GM12878 (cell line): ENCODE data around the gene SEC24D. TPM values are rescaled to one million over a fixed set of nuclear protein-coding genes. Genes with fewer than 3 reads are reported as not detected.
"Not testable (repeated sequence)": the region's sequence is repeated elsewhere in the genome, so short reads cannot be mapped to it uniquely, and the experiment has no call there.

Experiments used
- ATAC-seq: fragments of 200-7000 bp; cut with Tn5 transposase; 3 replicates; pipeline ENCODE4 v1.9.1; 2020; ENCODE audit warnings: mild to moderate bottlenecking, moderate library complexity
- BruUV-seq: library from RNA; stranded (reverse); fragments of 400-500 nt; replicated peaks from 2 replicates; lab custom pipeline; 2021; lab: Mats Ljungman, UMichigan
- CTCF ChIA-PET: fragments of 300-600 bp; sonication (Branson Sonifier 250); formaldehyde crosslinking; extraction: SDS; loops from one replicate; lab custom pipeline; 2021; ENCODE audit warnings: inconsistent platforms; lab: Yijun Ruan, JAX
- POLR2A ChIA-PET: fragments of 350-600 bp; formaldehyde crosslinking; extraction: SDS; loops from one replicate; lab custom pipeline; 2021; ENCODE audit warnings: inconsistent platforms; lab: Charles Lee
- RAD21 ChIA-PET: fragments of 300-600 bp; sonication (Branson Sonifier 250); formaldehyde crosslinking; loops from one replicate; lab custom pipeline; 2023; ENCODE audit warnings: antibody characterized with exemption; ENCODE audit not compliant: unreplicated experiment; lab: Charles Lee
- SMC1A ChIA-PET: fragments of 300-600 bp; sonication (Branson Sonifier 250); formaldehyde crosslinking; loops from one replicate; lab custom pipeline; 2023; ENCODE audit not compliant: unreplicated experiment, uncharacterized antibody; lab: Charles Lee
- DNase-seq: peaks from one replicate; pipeline ENCODE4 v3.0.0-alpha.2; 2011; ENCODE audit warnings: low read depth, low spot score
- FAIRE-seq: peaks from 3 replicates; lab custom pipeline; 2011; peaks lifted over from hg19 to GRCh38; lab: Jason Lieb, UNC
- H2AFZ ChIP-seq: 2 replicates; pipeline ENCODE4 v1.6.0; 2011; ENCODE audit warnings: low read depth, low read length, control low read depth; ENCODE audit not compliant: control insufficient read depth
- H3K27ac ChIP-seq: 2 replicates; pipeline ENCODE4 v1.5.1; 2011; ENCODE audit warnings: control low read depth; ENCODE audit not compliant: control insufficient read depth, insufficient read depth
- H3K27me3 ChIP-seq, 2 experiments: replicated peaks in 1 of 2; 2 replicates each; pipeline versions ENCODE4 v1.6.0 to v1.6.1; 2011; ENCODE audit warnings: low read length in 1 of 2; ENCODE audit not compliant: control insufficient read depth in 2 of 2, insufficient read depth in 2 of 2
- H3K36me3 ChIP-seq, 2 experiments: 2 replicates each; pipeline ENCODE4 v1.5.1; 2011; ENCODE audit warnings: low read length in 1 of 2; ENCODE audit not compliant: control insufficient read depth in 2 of 2, insufficient read depth in 2 of 2
- H3K4me1 ChIP-seq: 2 replicates; pipeline ENCODE4 v1.6.1; 2011; ENCODE audit warnings: mild to moderate bottlenecking, low read length, moderate library complexity, mixed read lengths; ENCODE audit not compliant: control insufficient read depth, insufficient read depth
- H3K4me2 ChIP-seq: 2 replicates; pipeline ENCODE4 v1.6.0; 2011; ENCODE audit warnings: control low read depth; ENCODE audit not compliant: control insufficient read depth, insufficient read depth
- H3K4me3 ChIP-seq: fragments of 200-600 bp; sonication (generic); 2 replicates; pipeline ENCODE4 v1.5.1; 2016
- H3K79me2 ChIP-seq: 2 replicates; pipeline ENCODE4 v1.6.0; 2011; ENCODE audit warnings: low read length; ENCODE audit not compliant: control insufficient read depth, insufficient read depth
- H3K9ac ChIP-seq: 2 replicates; pipeline ENCODE4 v1.8.0; 2011; ENCODE audit warnings: low read length, control low read depth, mixed read lengths; ENCODE audit not compliant: control insufficient read depth, insufficient read depth
- H3K9me3 ChIP-seq: replicated peaks from 3 replicates; pipeline ENCODE4 v1.5.1; 2011; ENCODE audit warnings: mild to moderate bottlenecking, low read length; ENCODE audit not compliant: control insufficient read depth, insufficient read depth
- H4K20me1 ChIP-seq: 2 replicates; pipeline ENCODE4 v1.6.0; 2011; ENCODE audit not compliant: control insufficient read depth, insufficient read depth
- ETV6 ChIP-seq, 2 experiments: fragments of 450-650 bp in 1 of 2; IDR thresholded peaks in 1 of 2; conservative IDR thresholded peaks in 1 of 2; 2 replicates each; pipeline ENCODE4 v1.6.1; 2014; ENCODE audit warnings: antibody characterized with exemption in 1 of 2, borderline replicate concordance in 1 of 2, low read depth in 1 of 2, mild to moderate bottlenecking in 1 of 2, moderate library complexity in 1 of 2
- KDM1A ChIP-seq: fragments of 200-600 bp; sonication (generic); IDR thresholded peaks from 2 replicates; pipeline ENCODE4 v1.6.1; 2016; ENCODE audit warnings: borderline replicate concordance
- MEF2B ChIP-seq: fragments of 450-650 bp; IDR thresholded peaks from 2 replicates; pipeline ENCODE4 v1.6.1; 2018; ENCODE audit warnings: mild to moderate bottlenecking, moderate library complexity; ENCODE audit not compliant: partially characterized antibody, poor library complexity, severe bottlenecking
- MYC ChIP-seq: IDR thresholded peaks from 2 replicates; pipeline ENCODE4 v1.6.1; 2011; ENCODE audit warnings: mild to moderate bottlenecking, low read length, moderate library complexity, inconsistent platforms; ENCODE audit not compliant: insufficient read depth, insufficient replicate concordance, insufficient read length, severe bottlenecking
- PML ChIP-seq: IDR thresholded peaks from 2 replicates; pipeline ENCODE4 v1.6.1; 2012; ENCODE audit warnings: low read length, inconsistent platforms
- POLR2AphosphoS5 ChIP-seq: IDR thresholded peaks from 2 replicates; pipeline ENCODE4 v1.6.1; 2011; ENCODE audit warnings: mild to moderate bottlenecking, low read length, inconsistent platforms
- RCOR1 ChIP-seq: conservative IDR thresholded peaks from 2 replicates; pipeline ENCODE4 v1.6.1; 2012; ENCODE audit warnings: low read depth, low read length, improper control_type of control experiment
- SKIL ChIP-seq: fragments of 450-650 bp; IDR thresholded peaks from 2 replicates; pipeline ENCODE4 v1.6.1; 2017; ENCODE audit warnings: mild to moderate bottlenecking, low read depth, inconsistent platforms; ENCODE audit not compliant: poor library complexity, severe bottlenecking
- ZNF384 ChIP-seq: IDR thresholded peaks from 2 replicates; pipeline ENCODE4 v1.6.1; 2012; ENCODE audit warnings: low read depth, mild to moderate bottlenecking, low read length, improper control_type of control experiment, borderline replicate concordance
- WGBS: methylation state at CpG from one replicate; pipeline ENCODE4 v1.1.6; 2016; ENCODE audit warnings: low lambda C conversion rate; ENCODE audit not compliant: insufficient replicate concordance, insufficient coverage; ENCODE audit errors: missing lambda C conversion rate; 5-methylcytosine and 5-hydroxymethylcytosine counted together
- in situ Hi-C: fragments of 300-500 bp; cut with MboI; formaldehyde crosslinking; loops from 9 replicates; pipeline ENCODE4 v1.14.3; 2018; ENCODE audit warnings: mixed read lengths
- intact Hi-C: fragments of 100-400 bp; cut with micrococcal nuclease; formaldehyde crosslinking; loops from one replicate; pipeline ENCODE4 v1.14.2; 2022; ENCODE audit not compliant: unreplicated experiment
- polyA plus RNA-seq, 11 experiments: library from polyadenylated mRNA; depleted of rRNA in 4 of 11; unstranded in 6 of 11; stranded (reverse) in 5 of 11; fragments of >200 nt; fragmentation: Nextera tagmentation in 4 of 11; fragmentation: Illumina TruSeq in 1 of 11; extraction: Ambion mirVana in 4 of 11; extraction: Trizol in 1 of 11; gene quantifications; 1 replicate in 1 of 11; 2 replicates in 10 of 11; pipeline versions ENCODE4 v1.2.1 to v1.2.3, GENCODE V29; 2011 to 2016; ENCODE audit warnings: inconsistent platforms in 2 of 11, missing spikeins in 2 of 11, low read depth in 1 of 11
- total RNA-seq, 4 experiments: library from RNA; depleted of rRNA in 3 of 4; stranded (reverse); fragments of >200 nt in 3 of 4; fragmentation: Illumina TruSeq in 1 of 4; extraction: Trizol in 1 of 4; gene quantifications; 2 replicates each; pipeline versions ENCODE4 v1.2.1 to v1.2.3, GENCODE V29; 2013 to 2021

Gene SEC24D
- total and polyA plus RNA-seq, 10 of the 15 experiments (the other 5 are each of a cell fraction or from before 2014, with no cell fraction given): 12.8 to 61.9 (median 25.6) TPM

DNA sequence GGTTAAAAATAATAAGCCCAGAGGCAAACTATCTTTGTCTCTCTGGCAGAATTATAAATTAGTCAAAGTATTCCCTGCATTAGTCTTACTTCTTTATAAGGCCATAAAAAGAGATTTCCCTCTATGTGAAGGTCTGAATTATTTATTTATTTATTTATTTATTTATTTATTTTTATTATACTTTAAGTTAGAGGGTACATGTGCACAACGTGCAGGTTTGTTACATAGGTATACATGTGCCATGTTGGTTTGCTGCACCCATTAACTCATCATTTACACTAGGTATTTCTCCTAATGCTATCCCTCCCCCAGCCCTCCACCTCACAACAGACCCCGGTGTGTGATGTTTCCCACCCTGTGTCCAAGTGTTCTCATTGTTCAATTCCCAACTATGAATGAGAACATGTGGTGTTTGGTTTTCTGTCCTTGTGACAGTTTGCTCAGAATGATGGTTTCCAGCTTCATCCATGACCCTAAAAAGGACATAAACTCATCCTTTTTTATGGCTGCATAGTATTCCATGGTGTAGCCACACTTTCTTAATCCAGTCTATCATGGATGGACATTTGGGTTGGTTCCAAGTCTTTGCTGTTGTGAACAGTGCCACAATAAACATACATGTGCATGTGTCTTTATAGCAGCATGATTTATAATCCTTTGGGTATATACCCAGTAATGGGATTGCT lies 58.8 kb downstream of the SEC24D start:
- H3K27me3 ChIP-seq, ATAC-seq, H3K4me1 ChIP-seq, H3K4me2 ChIP-seq, H4K20me1 ChIP-seq, DNase-seq, H3K4me3 ChIP-seq, H3K79me2 ChIP-seq, H3K36me3 ChIP-seq, in situ Hi-C loops, RAD21 ChIA-PET, H3K27ac ChIP-seq, H3K9me3 ChIP-seq, H3K9ac ChIP-seq, BruUV-seq, H2AFZ ChIP-seq, FAIRE-seq, POLR2A ChIA-PET: not testable (repeated sequence)
- ChIA-PET SMC1A (interaction anchor here (1.3 kb wide), 1 partner anchor 88 kb away, joined by 3 read pairs; no protein-coding TSS in a partner anchor), CTCF (interaction anchor here (1.1 to 9.9 kb wide), 3 partner anchors 8 to 111 kb away, joined by 3 to 121 read pairs (median 57); partner anchors contain the start of gene SYNPO2)
- 92% methylated on average over 2 of the region's 2 CpGs for WGBS
- intact Hi-C loops: loop anchor here (10.0 kb wide), 1 partner anchor 508 kb away; no protein-coding TSS in a partner anchor

DNA sequence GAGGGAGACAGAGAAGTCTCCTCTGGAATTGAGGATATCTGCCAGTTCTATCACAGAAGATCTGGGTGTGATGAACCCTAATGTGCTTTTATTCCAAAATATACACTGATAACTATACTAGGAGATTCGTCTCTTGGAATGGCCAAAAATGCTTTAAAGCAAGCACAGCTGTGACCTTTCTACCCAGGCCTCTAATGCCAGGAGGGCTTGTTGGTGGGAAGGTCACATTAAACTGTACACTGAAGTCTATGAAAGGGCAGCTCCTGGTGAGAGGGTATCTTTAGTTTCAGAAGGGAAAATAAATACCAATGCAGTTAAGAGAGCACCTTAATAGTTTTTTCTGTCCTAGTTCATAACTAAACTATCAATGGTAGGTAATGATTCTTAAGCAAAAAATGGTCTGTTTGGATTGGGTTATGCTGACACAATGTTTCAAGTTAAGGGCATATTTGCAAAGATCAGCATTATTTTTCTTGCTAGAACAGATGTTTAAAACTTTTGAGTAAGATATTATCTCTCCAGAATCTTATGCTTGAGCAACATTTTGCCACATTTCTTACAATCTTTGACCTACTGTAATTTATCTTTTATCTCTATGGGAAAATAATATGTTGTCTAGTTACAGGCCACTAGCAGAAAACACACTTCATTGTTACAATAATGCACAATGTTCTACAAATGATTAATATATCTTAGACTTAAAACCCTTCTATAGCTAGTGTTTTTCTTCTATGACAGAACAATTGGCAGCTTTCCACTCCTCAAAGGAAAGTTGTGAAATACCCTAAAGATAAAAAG lies 59.6 kb downstream of the SEC24D start:
- H2AFZ ChIP-seq: no peak overlapping the region
- H3K4me2 ChIP-seq: no peak overlapping the region
- no peak for FAIRE-seq
- ChIA-PET SMC1A (interaction anchor here (0.7 to 1.3 kb wide), 2 partner anchors 15 to 89 kb away, joined by 3 read pairs; no protein-coding TSS in a partner anchor), RAD21 (no interaction called here), POLR2A (no interaction called here), CTCF (interaction anchor here (1.0 to 9.9 kb wide), 4 partner anchors 8 to 111 kb away, joined by 3 to 121 read pairs (median 30); partner anchors contain the start of gene SYNPO2)
- no peaks in the 10 kb centered on the region for H3K9me3 ChIP-seq
- H3K27ac ChIP-seq: no peak overlapping the region
- H3K36me3 ChIP-seq: no peaks in the 10 kb centered on the region; a peak in 2 of 4 replicates
- no peak overlapping the region for H3K4me3 ChIP-seq
- BruUV-seq: no TSS peak
- in situ Hi-C loops (no loop called here), intact Hi-C loops (loop anchor here (10.0 kb wide), 1 partner anchor 508 kb away; no protein-coding TSS in a partner anchor)
- H3K9ac ChIP-seq: no peak overlapping the region
- no peaks in the 10 kb centered on the region for H3K79me2 ChIP-seq
- ATAC-seq: no peak
- DNase-seq: no peak
- no peaks in the 10 kb centered on the region for H3K27me3 ChIP-seq
- no peaks in the 10 kb centered on the region for H4K20me1 ChIP-seq
- no peaks in the 10 kb centered on the region for H3K4me1 ChIP-seq
- 33% methylated on average over 1 of the region's 1 CpG for WGBS
- TF ChIP-seq SKIL: no peak
- no peak for TF ChIP-seq MEF2B
- no peak for TF ChIP-seq MYC
- no peak for TF ChIP-seq POLR2AphosphoS5
- no peak for TF ChIP-seq RCOR1
- no peak for TF ChIP-seq ZNF384
- TF ChIP-seq ETV6 (conservative IDR thresholded peaks at IDR 0.05 in 1 of 2, IDR thresholded peaks at IDR 0.05 in 1 of 2; ENCODE audit: borderline replicate concordance in 1 of 2, low read depth in 1 of 2): no peak
- TF ChIP-seq PML: no peak
- TF ChIP-seq KDM1A: no peak
